ENCODE data around the gene IL18RAP.

Gene IL18RAP

GRCh38 chr2:102422910-102423309 lies at the start of gene IL18RAP:
Gene IL18RAP, plus strand, starts transcription at chr2:102423160. Its CDS starts 118 bp downstream, at chr2:102423278.
- no peak within 1 kb of the TSS for H3K27ac ChIP-seq
- no peak for TF ChIP-seq CTCF (conservative IDR thresholded peaks at IDR 0.05)

- H3K27ac ChIP-seq = no peak overlapping the region
- TF ChIP-seq CTCF (conservative IDR thresholded peaks at IDR 0.05) = no peak
These were observed 46.8 kb upstream of the IL18RAP start for GRCh38 chr2:102376052-102376591.

GRCh38 chr2:102383722-102384121 lies 39.2 kb upstream of the IL18RAP start:
- no peak overlapping the region for H3K27ac ChIP-seq
- no peak for TF ChIP-seq CTCF (conservative IDR thresholded peaks at IDR 0.05)

GRCh38 chr2:102385522-102385921 lies 37.4 kb upstream of the IL18RAP start:
- no peak overlapping the region for H3K27ac ChIP-seq
- no peak for TF ChIP-seq CTCF (conservative IDR thresholded peaks at IDR 0.05)

- no peak overlapping the region for H3K27ac ChIP-seq
- no peak for TF ChIP-seq CTCF (conservative IDR thresholded peaks at IDR 0.05)
These were observed 37.0 kb upstream of the IL18RAP start for GRCh38 chr2:102386004-102386403.

- no peak for TF ChIP-seq CTCF (conservative IDR thresholded peaks at IDR 0.05)
- no peak overlapping the region for H3K27ac ChIP-seq
These were observed 36.0 kb upstream of the IL18RAP start for GRCh38 chr2:102386867-102387541.

GRCh38 chr2:102387763-102388546 lies 35.0 kb upstream of the IL18RAP start:
- H3K27ac ChIP-seq = no peak overlapping the region
- TF ChIP-seq CTCF (conservative IDR thresholded peaks at IDR 0.05) = no peak
